GM19324 (cell line): ENCODE data around the gene SAYSD1.

ENCODE experiments used
- ATAC-seq: cut with Tn5 transposase; IDR thresholded peaks from one replicate; pipeline ENCODE4 v1.9.1; 2021; ENCODE audit warnings: mild to moderate bottlenecking, moderate library complexity; ENCODE audit not compliant: unreplicated experiment, low FRiP score

SAYSD1 gene

DNA sequence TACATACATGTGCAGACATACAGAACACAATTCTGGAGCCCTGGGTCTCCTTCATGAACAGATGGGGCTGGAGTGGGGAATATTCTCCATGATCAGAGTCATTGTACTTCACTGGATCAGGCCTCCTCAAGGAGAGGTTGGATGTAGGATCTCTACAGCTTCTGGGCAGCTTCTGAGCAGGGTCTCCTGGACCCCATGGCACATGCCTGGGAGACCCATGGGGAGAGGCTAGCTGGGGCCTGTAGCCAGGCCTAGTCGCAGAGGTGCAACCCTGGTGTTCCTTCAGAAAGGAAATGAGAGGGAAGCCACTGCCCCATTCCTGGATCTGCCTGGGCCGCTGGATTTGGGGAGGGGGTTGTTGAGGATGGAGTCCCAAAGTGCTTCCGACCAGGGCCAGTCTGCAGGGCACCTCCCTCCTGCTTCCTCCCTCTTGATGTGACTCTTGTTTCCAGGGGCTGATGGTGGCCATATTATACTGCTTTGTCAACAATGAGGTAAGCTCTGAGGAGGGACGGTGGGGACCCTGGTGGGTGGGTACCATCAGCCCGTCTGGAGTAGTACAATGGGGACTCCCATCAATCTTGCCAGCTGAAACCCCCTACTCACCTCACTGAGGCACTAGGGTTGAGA lies 34.6 kb downstream of the SAYSD1 start:
- no peak for ATAC-seq

DNA sequence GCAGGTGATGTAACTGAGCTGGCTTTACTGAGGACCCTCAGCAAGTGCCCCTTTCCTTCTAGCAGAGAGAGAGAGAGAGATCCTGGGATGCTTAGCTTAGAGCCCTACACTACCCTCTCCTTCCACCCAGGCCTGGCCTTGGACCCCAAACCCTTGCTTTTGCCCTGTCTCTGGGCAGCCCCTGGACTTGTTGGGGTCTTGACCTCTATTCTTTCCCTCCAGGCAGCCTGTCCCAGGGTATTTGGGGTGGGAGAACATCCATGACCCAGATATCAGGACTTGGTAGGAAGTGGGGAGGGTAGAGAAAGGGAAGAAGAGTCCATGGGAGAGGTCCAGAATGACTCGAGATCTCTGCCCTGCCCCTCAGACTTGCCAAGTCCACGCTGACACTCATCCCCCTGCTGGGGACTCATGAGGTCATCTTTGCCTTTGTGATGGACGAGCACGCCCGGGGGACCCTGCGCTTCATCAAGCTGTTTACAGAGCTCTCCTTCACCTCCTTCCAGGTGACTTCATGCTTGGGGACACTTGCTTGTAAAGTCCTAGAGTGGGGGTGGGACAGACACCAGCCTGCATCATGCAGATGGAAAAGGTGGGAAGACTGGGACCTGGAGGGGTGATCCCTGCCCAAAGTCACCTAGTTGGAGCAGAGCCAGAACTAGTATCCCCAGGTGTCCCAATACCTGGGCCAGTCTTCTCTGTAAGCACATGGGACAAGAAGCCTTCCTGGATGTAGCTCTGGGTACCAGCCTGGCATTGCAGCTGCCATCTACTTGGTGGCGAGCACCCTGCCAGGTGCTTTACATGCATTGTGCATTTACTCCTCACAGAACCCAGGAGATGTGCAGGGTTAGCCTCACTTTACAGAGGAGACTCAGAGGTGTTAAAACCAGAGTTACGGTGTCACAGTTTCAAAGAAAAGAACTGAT lies 35.5 kb downstream of the SAYSD1 start:
- ATAC-seq, result no peak

DNA sequence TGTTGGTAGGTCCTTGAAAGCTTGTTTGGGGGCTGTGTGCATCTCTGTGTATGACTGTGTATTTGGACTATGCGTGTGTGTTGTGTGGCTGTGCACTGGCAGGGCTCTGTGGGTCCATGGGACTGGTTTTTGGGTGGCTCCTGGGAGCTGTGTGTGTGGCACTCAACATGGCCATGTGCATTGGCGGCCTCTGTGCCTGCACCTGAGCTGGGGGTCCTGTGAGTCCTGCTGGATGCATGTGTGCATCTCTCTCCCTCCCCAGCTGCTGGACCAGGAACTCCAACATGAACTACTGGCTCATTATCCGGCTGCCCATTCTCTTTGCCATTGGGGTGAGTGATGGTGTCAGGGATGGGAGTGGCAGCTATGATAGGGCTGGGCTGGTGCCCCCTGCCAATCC lies 36.3 kb downstream of the SAYSD1 start:
- no peak for ATAC-seq

DNA sequence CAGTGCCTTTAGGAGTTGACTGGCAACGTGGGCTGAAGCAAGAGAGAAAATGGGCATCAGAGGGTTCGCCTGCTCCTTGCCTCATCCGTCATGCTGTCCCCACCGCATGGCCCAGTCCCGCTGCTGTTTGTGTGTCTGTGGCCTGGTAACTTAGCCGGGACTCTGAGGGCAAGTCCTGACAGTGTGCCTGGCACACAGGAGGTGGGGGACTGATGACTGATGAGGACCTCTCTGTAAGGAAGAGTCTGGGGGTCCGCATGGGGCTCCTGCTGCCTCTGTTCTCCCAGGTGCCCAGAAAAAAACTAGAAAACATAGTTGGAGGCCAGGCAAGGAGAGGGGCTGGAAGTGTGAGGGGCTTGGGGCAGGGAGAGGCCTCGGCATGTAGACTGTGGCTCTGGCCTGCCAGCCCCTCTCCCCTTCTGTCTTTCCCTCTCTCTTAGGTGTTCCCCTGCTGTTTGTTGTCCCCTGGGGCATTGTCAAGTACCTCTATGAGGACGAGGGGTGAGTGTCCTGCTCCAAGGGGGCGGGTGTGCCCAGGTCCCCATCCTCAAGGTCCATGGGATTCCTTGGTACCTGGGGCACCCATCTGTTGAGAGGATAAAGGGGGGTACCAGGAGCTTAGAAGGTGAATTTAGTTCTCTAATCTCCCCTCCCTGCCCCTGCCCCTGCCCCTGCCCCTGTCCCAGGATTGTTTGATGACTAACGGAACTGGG lies 36.9 kb downstream of the SAYSD1 start:
- ATAC-seq, result no peak

DNA sequence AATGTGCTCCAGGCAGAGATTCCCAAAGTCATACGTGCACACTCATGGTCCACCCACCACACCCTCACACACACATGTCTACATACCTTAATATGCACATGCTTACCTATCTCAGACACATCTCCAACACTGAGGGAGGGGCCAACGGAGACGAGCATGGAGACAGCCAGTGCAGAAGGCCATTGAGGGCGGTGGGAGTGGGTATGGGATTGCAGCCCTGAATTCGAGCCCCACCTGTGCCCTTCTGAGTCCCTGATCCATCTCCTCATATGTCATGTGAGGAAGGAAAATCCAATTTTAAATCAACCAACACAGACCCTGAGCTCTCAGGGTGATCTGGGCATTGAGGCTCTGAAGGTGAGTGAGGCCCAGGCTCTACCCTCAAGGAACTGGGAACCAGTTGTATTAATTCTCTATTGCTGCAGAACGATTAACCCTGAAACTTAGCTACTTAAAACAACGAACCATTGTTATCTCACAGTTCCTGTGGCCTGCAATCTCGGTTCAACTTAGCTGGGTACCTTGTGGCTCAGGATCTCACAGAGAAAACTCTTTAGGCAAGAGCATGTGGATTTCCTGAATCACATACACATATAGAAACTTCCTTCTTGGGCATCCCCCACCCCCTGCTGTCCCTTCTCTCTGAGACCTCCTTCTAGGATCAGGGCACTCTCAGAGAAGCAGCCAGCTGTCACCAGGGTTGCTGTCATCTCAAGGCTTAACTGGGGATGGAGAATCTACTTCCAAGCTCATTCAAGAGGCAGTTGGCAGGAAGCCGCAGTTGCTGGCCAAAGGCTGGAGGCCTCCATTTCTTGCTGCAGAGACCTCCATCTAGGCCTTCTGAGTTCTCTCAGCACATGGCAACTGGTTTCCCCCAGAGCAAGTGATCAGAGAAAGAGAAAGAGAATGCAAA lies 38.1 kb downstream of the SAYSD1 start:
- ATAC-seq, result no peak

DNA sequence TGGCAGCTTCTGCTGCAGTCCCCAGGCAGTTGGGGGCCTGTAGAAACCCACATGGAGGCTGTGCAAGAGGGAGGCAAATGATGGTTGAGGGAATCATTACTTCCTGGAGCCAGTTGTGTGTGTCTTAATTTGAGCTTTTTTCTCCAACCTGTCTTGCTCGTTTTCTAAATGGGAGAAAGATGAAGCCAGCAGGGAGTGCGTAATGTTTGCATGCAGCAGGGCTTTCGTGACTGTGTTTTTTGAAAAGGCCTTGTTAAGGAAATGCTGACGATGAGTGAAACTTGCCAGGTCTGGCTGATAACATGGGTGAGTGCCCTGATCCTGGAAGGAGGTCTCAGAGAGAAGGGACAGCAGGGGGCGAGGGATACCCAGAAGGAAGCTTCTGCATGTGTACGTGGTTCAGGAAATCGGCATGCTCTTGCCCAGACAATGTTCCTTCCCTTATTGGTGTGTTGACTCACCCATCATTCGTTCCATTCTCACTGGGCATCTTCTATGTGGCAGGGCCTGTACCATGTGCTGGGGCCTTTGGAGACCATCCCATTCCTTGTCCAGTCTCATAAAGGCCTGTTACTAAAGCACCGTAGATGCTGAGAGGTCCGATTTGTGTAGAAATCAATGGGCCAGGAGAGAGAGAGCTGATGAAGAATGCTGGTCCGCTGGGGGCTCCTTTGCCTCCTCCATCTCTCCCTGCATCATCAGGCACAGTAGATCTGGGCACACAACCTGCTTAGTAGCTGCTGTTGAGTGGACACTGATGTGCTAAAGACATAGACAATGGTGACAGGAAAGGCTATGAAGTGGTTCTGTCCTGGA lies 39.0 kb downstream of the SAYSD1 start:
- no peak for ATAC-seq

DNA sequence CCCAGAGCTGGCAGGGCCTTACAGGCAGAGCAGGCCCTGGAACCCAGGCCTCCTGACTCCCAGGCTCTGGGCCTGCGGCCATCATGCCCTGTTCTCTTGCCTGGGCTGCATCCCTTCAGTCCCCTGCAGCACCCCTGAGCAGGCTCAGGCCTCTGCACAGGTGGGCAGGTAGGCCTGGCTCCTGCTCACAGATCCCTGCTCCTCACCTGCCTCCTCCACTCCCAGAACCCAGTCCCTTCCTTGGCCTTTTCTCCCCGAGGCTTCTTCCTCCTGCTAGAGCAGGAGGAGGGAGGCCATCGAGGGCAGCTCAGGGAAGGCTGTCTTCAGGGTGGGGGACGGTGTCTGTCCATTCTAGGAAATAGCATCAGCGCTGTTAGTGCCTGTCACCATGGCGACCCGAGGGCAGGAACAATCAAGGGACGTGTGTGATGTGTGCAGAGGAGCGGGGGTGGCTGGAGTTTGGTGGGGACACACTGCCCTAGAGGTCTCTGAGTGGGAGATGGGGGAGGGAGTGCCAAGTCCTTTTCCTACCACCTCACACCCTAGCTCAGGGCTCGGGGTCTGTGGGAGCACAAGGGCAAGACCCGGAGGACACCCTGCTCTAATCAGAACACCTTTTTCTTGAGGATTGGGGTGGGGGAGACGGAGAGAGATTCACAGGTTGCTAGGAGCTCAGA lies 39.8 kb downstream of the SAYSD1 start:
- ATAC-seq, result no peak

DNA sequence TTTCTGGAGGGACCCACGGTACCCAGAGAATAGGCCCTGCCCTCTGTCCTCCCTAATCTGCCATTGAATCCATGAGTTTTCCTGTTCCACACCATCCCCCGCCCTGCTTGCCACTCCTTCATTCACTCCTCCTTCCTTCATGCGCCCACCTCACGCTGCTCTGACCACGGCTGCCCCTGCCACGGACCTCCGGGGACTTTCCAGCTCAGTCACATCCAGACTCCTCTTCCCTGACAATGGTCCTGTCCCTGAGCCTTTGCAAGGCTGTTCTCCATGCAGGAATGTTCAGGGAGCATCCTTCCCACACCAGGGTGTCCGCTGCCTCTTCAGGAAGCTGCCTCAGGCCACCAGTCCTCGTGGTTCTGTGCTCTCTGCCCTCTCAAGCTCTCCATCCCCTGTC lies 40.5 kb downstream of the SAYSD1 start:
- ATAC-seq, result no peak

DNA sequence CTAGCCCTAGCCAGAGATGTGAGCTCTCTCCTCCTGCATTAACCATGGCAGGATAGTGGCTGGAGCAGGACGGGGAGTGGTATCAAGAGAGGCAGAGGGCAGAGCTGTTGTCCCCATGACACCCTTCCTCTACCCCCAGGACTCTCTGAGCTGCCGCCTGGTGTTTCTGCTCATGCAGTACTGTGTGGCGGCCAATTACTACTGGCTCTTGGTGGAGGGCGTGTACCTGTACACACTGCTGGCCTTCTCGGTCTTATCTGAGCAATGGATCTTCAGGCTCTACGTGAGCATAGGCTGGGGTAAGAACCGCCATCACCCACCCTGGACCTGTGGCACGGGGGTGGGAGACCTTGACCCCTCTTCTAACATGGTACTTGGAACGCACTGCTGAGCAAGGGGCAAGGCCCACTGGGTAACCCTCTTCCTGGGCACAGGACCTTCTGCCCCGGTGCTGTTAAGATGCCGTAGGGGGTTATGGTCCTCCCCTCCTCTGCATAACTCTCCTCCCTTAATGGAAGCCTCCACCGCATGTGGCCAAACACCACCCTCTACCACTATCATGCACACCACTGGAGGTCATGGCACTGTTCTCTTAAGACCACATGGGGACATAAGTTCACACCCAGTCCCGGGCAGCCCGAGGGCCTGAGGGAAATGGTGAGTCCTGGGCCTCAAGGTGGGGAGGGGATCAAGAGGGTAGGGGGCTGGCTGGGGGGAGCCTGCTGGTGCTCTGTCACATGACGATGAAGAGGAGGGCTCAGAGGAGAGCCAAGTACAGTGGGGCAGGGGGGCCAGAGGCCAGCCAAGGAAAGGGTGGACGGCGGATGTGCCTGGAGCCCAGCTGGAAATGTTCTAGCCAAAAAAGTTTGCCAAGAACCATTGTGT lies 41.3 kb downstream of the SAYSD1 start:
- ATAC-seq, result no peak

DNA sequence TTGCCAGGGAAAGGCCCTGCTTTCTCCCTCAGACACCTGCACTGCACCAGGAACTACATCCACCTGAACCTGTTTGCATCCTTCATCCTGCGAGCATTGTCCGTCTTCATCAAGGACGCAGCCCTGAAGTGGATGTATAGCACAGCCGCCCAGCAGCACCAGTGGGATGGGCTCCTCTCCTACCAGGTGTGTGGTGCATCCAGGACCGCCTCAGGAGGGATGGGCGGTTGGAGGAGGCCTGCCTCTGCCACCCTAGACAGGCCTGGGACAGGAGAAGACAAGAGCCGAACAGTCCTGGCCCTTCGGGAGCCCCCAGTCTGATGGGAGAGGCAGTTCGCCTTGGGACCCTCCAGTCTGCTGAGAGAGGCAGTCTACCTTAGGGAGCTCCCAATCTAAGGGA lies 42.2 kb downstream of the SAYSD1 start:
- ATAC-seq, result no peak

DNA sequence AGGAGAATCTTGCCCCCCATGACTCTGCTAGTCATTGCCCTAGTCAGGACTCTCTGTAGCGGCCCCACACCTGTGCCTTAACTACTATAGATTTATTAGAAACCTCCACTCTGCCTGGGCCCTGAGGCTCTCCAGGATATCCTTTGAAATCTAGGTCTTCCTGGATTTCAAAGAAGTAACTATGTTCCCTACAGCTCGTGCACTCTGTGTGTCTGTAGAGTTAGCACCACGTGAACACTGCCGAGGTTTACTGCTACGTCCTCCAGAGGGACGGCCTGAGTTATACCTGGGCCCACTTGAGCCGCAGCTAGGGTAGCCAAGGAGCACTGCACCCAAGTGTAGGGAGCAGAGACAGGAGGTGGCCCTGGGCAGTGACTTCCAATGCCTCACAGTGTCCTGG lies 46.6 kb downstream of the SAYSD1 start:
- no peak for ATAC-seq

DNA sequence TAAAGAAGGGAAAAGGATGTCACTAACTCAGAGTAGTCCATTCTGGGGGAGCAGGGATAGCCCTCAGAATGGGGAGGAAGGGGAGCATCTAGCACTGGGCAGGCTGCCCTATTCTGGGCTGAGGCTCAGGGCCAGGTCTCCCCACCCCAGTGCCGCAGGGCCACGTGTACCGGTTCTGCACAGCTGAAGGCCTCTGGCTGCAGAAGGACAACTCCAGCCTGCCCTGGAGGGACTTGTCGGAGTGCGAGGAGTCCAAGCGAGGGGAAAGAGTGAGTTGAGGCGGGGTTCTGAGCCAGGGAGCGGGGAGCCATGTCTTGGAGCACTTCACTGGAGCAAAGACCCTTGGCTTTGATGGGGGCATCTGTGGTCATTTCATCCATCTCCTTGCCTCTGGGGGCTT lies 49.4 kb downstream of the SAYSD1 start:
- ATAC-seq, result no peak

DNA sequence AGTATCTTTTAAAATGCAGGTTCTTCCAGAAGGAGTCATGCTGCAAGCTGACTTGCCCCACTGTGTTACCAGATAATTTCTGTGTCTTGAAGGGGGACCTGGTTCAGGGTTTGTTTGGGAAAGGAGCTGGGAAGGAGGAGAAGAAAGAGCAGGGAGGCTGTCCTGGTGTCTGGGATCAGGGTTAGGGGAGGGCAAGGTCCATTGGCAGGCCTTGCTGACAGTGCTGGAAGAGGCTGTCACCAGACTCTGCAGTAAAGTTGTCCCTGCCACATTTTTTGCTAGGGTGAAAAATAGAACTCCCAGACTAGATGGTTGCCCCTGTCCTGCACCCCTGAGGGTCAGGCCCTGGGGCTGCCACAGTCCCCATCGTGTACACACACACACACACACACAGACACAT lies 51.5 kb downstream of the SAYSD1 start:
- no peak for ATAC-seq

DNA sequence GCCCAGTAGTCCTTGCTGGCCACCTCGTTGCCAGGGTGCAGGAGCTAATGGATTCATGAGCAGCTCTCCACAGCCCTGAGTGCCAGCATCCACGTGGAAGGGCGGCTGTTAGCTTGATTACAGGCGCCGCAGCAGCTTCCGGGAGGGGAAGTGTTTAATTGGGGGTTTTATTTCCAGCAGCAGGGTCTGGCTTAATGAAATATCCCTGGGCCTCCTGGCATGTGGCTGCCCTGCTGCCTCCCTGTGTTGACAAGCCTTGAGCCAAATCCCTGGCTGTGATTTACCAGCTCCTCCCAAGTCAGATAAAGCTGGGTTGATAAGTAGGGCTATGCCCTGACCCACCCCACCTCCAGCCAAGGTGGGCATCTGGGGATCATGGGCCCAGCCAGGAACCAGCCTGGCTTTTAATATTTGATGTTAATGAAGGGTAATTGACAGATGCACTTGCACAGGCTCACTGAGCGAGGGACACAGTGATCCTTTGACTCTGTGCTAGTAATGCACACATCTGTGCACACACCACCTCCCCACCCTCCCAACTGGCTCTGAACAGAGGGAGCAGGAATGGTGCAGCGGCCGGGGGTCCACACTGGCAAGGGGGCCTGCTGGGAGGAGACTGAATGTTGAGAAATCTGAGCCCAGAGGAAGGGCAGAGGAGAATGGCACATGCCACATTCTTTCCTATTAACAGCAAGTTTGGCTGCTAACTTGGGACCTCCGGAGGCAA lies 52.8 kb downstream of the SAYSD1 start:
- no peak for ATAC-seq

DNA sequence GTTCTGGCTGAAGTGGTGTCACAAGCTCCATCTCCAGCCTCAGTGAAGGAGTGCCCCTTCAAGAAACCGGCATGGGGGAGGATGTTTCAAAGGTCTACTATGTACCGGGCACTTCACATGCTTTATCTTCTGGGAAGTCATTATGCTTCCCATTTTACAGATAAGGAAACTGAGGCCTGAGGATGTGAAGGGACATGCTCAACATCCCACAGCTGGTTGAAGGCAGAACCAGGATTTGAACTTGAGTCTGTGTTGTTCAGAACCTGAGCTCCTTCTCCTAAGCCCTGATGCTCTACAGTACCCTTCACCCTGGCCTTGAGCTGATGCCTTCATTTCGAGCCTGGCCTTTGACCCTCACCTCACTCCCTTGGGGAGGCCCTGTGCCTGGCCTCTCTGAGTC lies 53.4 kb downstream of the SAYSD1 start:
- ATAC-seq, result no peak

DNA sequence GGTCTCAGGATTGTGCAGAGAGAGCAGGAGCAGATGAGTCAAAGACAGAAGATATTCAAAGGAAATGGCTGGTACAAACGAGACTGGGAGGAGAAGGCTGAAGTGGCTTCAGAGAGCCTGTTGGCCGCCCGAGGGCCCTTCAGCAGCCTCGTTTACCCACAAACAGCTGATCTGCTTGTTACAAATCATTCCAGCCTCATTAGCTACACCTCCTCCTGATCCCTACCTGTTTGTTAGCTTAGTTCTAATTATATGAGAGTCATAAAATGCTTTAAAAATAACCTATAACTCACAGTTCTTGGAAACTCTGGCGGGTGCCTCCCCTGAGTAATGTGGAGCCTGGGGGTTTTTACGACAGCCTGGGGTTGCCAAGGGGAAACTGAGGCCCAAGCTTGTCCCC lies 53.8 kb downstream of the SAYSD1 start:
- no peak for ATAC-seq

DNA sequence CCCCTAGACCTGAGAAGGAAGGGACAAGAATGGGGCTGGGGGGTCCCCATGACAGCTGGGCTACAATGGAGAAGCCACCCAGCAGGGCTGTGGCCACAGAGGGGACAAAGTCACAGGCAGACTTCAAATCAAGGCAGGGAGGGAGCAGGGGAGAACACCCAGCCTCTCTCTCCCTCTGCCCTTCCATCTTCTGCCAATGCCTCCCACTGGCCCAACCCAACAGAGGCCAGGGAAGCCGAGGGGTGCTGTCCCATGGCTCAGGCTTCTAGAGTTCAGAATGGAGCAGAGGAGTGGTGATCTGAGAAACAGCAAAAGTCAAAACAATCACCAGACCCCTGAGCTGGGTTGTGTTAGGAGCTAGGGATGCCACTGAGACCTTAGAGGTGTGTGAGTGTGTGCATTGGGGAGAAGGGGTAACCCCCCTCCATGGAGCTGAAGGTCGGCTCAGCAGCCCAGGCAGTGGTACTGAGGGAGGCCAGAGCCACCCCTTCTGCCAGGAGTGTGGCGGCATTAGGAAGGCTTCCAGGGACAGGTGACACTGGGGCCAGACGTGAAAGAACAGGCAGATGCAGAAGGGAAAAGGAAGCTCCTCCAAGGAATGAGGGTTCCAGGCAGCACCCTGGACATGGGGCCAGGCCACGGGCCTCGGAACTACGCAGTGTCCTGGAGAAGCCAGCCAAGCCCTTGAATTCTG lies 54.4 kb downstream of the SAYSD1 start:
- ATAC-seq, result no peak
